CD4-positive, alpha-beta T cell treated with Interleukin-21 for 1 hour (primary cell): Measurements from ENCODE around the gene FANCD2.
"Not testable (repeated sequence)": the region's sequence is repeated elsewhere in the genome, so short reads cannot be mapped to it uniquely, and the experiment has no call there.

Experiments used
- DNase-seq: peaks from one replicate; pipeline ENCODE4 v3.0.0-alpha.2; 2020

FANCD2 gene

DNA sequence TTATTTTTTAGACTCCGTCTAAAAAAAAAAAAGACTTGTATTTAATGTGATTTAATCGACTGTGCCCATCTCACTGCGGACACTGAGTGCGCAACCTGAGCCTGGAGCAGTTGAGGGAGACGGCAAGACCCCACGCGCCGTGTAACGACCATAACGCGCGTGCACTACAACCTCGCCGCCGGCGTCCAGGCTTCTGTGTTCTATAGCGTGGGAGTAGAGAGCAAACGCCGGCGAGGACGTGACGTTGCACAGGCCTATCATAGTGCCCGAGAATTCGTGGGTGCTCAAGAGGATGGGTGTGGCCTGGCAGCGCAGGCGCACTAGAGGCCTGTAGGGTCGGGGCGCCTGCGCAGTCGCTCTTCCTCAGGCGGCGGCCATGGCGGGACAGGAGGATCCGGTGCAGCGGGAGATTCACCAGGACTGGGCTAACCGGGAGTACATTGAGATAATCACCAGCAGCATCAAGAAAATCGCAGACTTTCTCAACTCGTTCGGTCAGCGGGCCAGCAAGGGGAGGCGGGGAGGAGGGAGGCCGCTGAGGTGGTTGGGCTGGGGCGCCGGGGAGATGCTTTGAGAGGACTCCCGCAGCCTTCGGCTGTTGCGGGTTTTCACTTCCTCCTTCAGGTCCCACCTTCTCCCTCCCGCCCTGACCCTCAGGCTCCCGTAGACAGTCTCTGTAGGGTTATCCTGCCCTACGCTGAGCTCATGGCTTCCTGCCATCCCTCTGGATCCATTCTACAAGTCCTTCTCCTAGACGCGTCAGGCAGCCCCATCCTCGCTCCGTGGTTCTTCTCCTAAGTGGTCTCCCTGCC, 89.3 kb downstream of the FANCD2 start, which contains the start of gene BRK1:
Gene BRK1 (plus strand): TSS at position 350 of the 812 bp plus-strand sequence. CDS start 27 bp downstream, at position 377.
- peak; percentile 95 for DNase-seq

- no peak for DNase-seq
These were observed 89.9 kb downstream of the FANCD2 start for GRCh38 chr3:10116138-10116460.

DNA sequence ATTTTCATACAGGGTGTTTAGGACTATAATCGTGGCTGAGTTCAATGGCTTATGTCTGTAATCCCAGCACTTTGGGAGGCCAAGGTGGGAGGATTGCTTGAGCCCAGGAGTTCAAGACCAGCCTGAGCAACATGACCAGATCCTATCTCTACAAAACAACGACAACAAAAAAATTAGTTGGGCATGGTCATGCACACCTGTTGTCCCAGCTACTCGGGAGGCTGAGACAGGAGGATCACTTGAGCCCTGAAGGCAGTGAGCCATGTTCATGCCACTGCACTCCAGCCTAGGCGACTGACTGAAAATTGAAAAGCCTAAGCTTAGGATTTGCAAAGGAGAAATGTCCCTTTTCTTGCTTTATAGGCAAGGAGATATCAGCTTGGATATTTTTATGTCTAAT, 90.7 kb downstream of the FANCD2 start:
- DNase-seq: no peak

DNA sequence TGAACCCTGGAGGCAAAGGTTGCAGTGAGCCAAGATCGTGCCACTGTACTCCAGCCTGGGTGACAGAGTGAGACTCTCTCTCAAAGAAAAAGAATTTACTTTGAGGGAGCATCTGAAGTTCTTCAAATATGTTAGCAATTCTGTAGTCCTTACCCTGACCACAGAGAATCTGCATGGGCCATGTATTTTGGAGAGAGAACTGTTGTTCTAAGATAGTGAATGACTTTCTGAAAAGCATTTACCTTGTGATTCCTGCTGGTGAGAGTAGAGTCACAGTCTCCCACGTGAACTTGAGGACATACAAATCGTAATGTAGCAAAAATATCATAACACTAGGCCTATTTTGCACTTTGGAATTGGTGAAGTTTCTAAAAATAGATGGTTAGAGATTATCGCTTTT, 93.1 kb downstream of the FANCD2 start:
- no peak for DNase-seq

GRCh38 chr3:10121064-10121463, 94.8 kb downstream of the FANCD2 start:
- no peak for DNase-seq

GRCh38 chr3:10122724-10123123, 96.5 kb downstream of the FANCD2 start:
- DNase-seq: no peak

DNA sequence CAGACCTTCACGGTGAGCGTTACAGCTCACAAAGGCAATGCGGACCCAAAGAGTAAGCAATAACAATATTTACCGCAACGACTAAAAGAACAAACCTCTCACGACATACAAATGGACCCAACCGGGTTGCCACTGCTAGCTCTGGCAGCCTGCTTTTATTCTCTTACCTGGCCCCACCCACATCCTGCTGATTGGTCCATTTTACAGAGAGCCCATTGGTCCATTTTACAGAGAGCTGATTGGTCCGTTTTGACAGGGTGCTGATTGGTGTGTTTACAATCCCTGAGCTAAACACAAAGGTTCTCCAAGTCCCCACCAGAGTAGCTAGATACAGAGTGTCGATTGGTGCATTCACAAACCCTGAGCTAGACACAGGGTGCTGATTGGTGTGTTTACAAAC, 109.6 kb downstream of the FANCD2 start:
- not testable (repeated sequence) for DNase-seq

- DNase-seq: no peak
These were observed 110.3 kb downstream of the FANCD2 start for GRCh38 chr3:10136426-10137005.

- DNase-seq: no peak
These were observed 110.9 kb downstream of the FANCD2 start for GRCh38 chr3:10137178-10137577.

DNA sequence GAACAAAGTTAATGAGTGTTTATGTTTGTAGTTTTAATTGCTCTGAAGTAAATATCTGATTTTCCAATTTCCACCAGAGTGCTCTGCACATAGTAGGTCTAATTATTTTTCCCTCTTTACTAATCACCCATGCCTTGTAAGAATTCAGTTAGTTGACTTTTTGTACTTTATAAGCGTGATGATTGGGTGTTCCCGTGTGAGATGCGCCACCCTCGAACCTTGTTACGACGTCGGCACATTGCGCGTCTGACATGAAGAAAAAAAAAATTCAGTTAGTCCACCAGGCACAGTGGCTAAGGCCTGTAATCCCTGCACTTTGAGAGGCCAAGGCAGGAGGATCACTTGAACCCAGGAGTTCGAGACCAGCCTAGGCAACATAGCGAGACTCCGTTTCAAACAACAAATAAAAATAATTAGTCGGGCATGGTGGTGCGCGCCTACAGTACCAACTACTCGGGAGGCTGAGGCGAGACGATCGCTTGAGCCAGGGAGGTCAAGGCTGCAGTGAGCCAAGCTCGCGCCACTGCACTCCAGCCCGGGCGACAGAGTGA, 114.8 kb downstream of the FANCD2 start:
- DNase-seq: no peak

GRCh38 chr3:10142707-10143560, 116.7 kb downstream of the FANCD2 start:
- peak; percentile 23 for DNase-seq

DNA sequence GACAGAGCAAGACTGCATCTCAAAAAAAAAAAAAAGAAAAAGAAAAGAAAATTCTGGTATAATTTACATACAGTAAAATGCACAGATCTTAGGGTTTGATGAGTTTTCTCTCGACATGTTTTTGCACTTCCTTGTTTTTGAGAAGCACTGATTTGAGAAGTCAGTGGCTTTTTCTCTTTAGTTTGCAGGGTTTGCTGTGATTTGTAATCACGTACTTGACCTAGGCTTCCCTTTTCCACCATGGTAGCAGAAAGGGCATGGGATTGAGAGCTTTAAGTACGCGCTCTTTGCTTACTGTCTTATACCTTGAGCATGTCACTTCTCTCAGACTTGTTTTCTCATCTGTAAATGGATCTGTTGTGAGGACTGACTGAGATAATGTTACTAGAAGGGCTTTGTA, 119.4 kb downstream of the FANCD2 start:
- DNase-seq: no peak

GRCh38 chr3:10149226-10149625, 123.0 kb downstream of the FANCD2 start:
- no peak for DNase-seq

- DNase-seq: no peak
These were observed 124.8 kb downstream of the FANCD2 start for GRCh38 chr3:10150987-10151386.
